22Rv1 (cell line): ENCODE results near the gene TRAF1.

Experiments used
- H3K27ac ChIP-seq: fragments of 450-650 bp; 2 replicates; pipeline ENCODE4 v1.5.1; 2017
- ZFX ChIP-seq: fragments of 450-650 bp; IDR thresholded peaks from 2 replicates; pipeline ENCODE4 v1.6.1; 2017; ENCODE audit warnings: antibody characterized with exemption, borderline replicate concordance
- TF ChIP-seq, protein P1 (sequence below): fragments of 450-650 bp; IDR thresholded peaks from 2 replicates; pipeline ENCODE4 v1.5.1; 2017; ENCODE audit warnings: mild to moderate bottlenecking

The TRAF1 gene

DNA sequence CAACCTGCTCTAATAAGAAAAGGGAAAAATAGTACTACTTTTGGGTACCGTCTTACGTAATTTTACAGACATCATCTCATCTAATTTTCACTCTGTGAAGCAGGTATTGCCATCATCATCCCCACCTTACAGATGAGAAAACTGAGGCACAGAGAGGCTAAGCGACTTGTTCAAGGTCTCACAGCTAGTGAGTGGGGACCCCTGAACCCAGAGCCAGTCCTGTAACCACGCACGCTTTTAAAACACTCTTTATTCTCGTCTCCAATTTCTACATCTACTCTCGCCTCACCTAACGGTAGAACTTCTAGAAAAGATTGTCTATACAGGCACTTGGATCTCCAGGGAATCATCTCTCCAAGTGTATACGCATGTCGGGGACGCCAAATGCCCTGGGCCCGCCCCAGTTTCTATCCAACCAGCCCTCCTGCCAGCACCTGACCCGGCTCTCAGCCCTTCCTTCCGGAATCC is 1.5 kb upstream of the TRAF1 start:
- no peak overlapping the region for H3K27ac ChIP-seq

DNA sequence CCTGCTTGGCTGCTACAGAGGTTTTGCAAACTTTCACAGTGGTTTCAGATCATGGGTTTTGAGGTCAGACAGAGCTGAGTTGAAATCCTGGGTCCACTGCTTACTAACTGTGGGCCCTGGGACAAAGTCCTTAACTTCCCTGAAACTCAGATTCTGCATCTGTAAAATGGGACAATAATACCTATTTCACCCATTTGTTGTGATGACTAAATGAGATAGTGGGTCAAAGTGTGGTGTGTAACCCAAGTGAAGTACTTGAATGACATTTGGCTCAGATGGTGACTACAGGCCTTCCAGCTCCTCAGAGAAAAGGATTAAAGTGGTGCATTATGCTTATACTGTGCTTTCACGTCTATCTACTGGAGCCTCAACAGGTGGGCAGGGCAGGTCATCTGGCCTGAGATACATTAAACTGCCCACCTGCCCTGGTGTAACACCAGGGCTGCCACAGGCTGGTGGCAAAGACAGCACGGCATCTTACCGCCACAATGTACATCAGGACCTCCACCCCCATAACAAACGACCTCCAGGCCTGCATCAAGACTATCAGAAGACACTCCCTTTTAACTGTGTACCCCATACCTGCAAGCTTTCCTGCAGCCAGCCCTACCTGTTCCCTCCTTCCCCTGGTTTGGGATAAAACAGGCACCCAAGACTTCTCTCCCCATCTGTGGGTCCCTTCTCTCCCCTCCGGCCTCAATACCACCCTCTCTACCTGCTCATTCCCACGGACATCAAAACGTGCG is 846 bp upstream of the TRAF1 start:
- TF ChIP-seq, protein P1, sequence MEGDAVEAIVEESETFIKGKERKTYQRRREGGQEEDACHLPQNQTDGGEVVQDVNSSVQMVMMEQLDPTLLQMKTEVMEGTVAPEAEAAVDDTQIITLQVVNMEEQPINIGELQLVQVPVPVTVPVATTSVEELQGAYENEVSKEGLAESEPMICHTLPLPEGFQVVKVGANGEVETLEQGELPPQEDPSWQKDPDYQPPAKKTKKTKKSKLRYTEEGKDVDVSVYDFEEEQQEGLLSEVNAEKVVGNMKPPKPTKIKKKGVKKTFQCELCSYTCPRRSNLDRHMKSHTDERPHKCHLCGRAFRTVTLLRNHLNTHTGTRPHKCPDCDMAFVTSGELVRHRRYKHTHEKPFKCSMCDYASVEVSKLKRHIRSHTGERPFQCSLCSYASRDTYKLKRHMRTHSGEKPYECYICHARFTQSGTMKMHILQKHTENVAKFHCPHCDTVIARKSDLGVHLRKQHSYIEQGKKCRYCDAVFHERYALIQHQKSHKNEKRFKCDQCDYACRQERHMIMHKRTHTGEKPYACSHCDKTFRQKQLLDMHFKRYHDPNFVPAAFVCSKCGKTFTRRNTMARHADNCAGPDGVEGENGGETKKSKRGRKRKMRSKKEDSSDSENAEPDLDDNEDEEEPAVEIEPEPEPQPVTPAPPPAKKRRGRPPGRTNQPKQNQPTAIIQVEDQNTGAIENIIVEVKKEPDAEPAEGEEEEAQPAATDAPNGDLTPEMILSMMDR, result no peak
- TF ChIP-seq ZFX, result no peak
- H3K27ac ChIP-seq, result no peak overlapping the region

More for the DNA sequence above, 1.5 kb upstream of the TRAF1 start:
- TF ChIP-seq, protein P1, result no peak
- no peak for TF ChIP-seq ZFX

DNA sequence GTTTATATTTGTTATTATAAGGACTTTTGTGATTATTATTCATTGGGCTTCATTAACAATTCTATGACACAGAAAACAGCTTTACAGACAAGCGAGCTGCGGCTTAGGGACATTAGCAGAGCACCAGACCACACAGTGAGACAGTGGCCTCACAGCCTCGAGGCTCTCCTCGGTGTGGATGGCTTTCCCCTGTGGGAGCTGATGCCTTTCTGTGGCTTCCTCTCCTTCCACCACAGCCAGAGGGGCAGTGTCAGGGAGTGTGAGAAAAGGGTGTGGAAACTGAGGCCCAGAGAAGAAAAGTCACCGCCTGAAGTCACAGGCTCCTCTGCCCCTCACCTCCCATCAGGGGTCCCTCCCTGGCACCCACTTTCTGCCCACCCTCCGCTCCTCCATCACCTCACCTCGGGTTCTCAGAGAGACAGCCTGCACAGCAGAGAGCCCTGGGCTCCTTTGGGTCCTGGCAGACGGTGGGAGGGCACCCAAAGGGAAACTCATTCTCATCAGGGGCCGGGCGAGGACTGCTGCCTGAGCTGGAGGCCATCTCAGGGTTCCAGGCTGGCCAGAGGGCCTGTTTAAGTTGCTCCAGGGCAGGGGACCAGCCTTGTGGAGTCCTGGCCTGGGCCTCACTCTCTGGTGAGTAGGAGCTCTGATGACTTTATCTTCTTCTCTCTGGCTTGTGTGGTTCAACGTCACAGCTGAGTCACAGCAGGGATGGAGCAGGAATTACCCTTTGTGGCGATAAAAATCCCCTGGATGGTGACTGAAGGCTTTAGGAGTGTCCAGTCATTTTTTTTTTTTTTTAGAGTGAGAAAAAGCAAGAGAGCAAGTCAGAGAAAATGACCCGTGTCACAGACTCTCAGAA is 830 bp downstream of the TRAF1 start:
- H3K27ac ChIP-seq, result no peak overlapping the region
- TF ChIP-seq, protein P1, result no peak
- no peak for TF ChIP-seq ZFX

DNA sequence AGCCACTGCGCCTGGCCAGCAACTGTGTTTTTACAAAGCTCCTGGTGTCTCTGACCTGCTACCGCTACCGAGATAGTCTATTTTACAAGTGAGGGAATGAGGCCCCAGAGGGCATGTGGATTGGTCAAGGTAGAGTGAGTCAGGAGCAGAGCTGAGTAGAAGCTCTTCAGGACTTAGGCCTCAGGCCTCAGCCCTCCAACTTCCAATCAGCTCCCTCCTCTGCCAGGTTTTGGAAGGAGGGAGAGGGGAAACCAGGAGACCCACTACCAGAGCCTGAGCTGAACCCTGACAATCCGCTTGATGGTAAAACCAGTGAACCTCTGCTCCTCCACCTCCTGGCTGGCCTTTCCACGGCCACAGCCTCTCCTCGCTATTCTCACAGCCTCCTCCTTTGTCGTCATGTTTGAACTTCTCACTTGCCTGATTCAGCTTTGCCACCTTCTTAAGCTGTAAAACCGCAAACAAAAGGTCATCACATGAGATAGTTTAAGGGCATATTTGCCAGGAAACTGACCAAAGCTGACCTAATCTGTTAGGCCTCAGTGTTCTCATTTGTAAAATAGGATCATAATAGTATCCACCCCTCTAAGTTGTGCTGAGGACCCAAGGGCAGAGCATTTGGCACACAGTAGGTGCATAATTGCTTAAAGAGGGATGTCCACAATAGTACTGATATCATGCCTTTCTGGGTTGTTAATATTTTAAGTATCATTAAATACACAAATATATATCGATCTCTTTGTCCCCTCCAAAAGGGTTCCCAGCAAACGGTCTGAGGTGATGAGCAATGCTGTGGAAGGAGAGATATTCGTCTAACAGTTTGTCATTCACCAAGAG is 1.7 kb downstream of the TRAF1 start:
- TF ChIP-seq ZFX, result no peak
- TF ChIP-seq, protein P1, result no peak
- no peak overlapping the region for H3K27ac ChIP-seq

DNA sequence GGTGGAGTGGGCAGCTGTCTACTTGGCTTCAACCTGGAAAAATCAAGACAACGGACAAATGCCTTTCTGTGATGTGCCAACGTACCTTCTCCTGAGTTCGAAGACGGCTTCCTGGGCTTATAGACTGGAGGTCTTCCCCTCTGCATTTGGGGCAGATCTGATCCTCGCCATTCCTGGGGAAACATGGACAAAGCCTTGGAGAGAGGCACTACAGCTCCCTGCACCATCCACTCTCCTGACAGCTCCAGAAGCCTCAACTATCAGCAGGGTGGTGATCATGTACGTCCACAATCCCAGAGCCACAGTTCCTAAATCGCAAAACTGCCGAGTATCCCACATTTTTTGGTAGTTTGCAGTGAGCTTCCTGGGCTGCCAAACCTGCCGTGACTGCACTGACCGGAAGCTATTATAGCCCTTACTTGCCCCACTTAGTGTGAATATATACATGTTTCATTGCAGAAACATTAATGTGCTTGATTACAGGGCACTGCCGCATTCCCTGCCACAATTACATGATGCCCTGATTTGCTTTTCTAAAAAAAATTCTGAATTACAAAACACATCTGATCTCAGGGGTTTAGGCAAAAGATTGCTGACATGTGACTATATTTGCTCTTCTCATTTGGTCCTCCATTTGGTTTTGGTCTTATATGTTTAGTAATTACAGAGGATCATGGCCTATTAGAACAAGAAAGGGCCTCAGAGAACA is 2.8 kb downstream of the TRAF1 start:
- H3K27ac ChIP-seq, result no peak overlapping the region
- TF ChIP-seq, protein P1, result no peak
- no peak for TF ChIP-seq ZFX

DNA sequence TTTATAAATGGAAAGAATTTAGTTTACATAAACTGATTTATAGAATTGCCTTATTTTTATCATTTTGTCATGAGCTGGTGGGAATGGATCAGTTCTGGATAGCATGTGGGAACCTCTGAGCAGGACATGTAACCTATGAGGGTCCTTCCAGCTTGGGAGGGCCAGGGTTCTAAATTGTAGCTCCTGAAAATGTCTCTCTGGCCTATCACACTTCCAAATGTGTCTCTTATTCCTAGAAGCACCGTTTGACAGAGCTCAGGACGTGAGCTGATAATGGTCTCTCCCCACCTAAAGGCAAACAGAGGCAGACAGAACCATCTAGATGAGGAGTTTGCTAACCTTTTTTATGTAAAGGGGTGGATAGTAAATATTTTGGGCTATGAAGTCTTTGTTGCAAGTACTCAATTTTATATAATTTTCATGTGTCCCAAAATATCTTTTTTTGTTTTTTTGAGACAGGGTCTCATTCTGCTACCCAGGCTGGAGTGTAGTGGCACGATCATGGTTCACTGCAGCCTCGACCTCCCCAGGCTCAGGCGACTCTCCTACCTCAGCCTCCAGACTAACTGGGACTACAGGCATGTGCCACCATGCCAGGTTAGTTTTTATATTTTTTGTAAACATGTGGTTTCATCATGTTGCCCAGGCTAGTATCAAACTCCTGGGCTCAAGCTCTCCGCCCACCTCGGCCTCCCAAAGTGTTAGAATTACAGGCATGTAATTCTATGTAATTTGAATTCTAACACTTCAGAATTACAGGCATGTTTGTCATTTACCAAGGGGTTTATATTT is 4.0 kb downstream of the TRAF1 start:
- H3K27ac ChIP-seq, result no peak overlapping the region
- no peak for TF ChIP-seq ZFX
- TF ChIP-seq, protein P1, result no peak
